22Rv1 (cell line): ENCODE measurements around the gene POTEF.
A peak's percentile ranks its signal among the peaks of the same experiment; 100 is the strongest.
"Not testable (repeated sequence)": the region's sequence is repeated elsewhere in the genome, so short reads cannot be mapped to it uniquely, and the experiment has no call there.

Experiments
- H3K27ac ChIP-seq: fragments of 450-650 bp; 2 replicates; pipeline ENCODE4 v1.5.1; 2017
- CTCF ChIP-seq: fragments of 450-650 bp; IDR thresholded peaks from 2 replicates; pipeline ENCODE4 v1.5.1; 2017; ENCODE audit warnings: mild to moderate bottlenecking
- ZFX ChIP-seq: fragments of 450-650 bp; IDR thresholded peaks from 2 replicates; pipeline ENCODE4 v1.6.1; 2017; ENCODE audit warnings: antibody characterized with exemption, borderline replicate concordance

POTEF gene

GRCh38 chr2:130150181-130151144 is 21.4 kb upstream of the POTEF start:
- TF ChIP-seq CTCF: no peak
- no peak for TF ChIP-seq ZFX
- no peak overlapping the region for H3K27ac ChIP-seq

- not testable (repeated sequence) for H3K27ac ChIP-seq
Measured at GRCh38 chr2:130148515-130148914, 19.5 kb upstream of the POTEF start.

DNA sequence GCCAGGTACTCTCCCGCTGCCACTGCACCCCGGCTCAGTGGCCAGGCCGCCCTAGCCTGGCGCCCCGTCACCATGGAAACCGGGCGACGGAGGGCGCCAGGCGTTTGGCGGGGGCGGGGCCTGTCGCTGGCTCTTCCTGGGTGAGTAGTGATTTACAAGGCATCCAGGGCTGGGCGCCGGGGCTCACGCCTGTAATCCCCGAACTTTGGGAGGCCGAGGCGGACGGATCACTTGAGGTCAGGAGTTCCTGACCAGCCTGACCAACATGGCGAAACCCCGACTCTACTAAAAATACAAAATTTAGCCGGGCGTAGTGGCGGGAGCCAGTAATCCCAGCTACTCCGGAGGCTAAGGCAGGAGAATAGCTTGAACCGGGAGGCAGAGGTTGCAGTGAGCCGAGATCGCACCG is 16.0 kb upstream of the POTEF start, which contains the start of gene CCDC74B:
Gene CCDC74B, minus strand, starts transcription at position 107 of the 409 bp plus-strand sequence. CDS start 116 bp downstream, outside the sequence.
- H3K27ac ChIP-seq: peak within 1 kb of the TSS; percentile 38

- not testable (repeated sequence) for H3K27ac ChIP-seq
Measured at GRCh38 chr2:130143266-130144039, 14.4 kb upstream of the POTEF start.

- not testable (repeated sequence) for H3K27ac ChIP-seq
Measured at GRCh38 chr2:130142396-130143265, 13.6 kb upstream of the POTEF start.

DNA sequence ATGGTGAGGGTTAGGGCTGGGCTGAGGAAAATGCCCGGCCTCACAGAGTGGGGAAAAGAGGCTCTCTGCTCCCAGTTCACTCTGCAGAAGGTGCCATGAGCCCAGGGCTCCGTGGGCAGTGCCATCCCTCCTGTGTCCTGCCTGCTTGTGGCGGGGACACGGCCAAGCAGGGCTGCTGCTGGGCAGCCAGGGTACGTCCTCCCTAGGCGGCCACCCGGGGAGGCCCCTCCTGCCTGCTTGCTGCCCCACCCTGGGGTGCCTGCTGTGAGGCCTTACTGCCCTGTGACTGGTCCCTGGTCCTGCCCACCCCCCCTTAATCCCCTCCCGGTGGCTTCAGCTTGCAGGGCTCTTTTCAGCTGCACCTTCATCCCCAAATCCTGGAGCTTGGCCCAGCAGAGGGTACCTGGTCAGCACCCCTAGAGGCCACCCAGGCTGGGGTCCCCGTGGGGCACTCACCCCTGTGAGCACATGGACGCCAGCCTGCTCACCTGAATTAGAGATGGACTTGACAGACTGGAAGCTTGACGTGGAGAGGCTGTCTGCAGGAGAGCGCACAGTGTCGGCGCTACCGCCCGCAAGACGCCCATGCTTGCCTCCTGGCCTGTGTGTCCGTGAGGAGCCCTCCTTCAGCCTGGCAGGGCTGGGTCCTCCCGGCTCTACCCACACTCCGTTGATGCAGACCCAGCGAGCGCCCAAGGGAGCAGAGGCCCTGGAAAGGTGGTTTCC is 12.8 kb upstream of the POTEF start:
- not testable (repeated sequence) for H3K27ac ChIP-seq

GRCh38 chr2:130141002-130141401 is 12.0 kb upstream of the POTEF start:
- H3K27ac ChIP-seq: not testable (repeated sequence)

GRCh38 chr2:130140516-130140915 is 11.5 kb upstream of the POTEF start:
- not testable (repeated sequence) for H3K27ac ChIP-seq

DNA sequence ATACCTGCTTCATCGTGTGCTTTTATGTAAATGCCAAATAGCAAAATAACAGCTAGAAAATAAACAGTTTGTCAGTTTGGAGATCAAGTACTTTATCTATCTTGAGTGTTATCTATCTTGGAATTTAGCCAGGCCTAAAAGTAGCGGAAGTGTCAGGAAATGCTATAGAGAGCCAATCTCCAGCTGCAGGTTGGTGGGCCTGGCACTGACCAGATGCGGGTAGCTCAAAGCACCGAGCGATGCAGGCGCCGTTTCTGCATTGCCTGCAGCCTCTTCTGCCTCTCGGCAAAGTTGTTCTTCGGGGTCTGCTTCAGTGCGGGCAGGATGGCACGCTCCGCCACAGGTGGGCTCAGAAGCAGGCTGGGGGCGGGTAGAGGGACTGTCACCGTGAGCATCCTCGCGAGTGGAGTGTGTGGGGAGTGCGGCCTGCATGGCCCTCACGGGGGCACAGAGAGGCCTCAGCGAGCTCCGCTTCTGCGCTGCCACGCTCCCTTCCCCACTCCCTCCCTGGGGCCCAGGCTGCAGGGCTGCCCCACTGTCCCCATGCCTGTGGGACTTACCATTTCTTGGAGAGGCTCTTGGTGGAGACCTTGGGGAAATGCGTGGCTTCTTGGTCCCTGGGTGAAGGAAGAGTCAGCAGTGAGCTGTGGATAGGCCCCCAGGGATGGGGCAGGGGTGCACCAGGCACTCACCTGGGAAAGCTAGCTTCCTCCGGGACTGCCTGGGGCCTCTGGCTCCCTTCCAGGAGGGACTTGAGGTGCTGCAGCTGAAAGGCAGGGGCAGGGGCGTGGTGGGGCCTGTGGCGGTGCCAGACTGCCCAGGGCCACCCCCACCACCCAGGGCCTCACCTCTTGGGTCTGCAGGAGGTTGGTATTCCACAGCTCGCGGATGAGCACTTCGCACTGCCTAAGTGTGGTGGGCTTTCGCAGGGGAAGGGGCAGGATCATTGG is 10.6 kb upstream of the POTEF start:
- H3K27ac ChIP-seq: not testable (repeated sequence)

DNA sequence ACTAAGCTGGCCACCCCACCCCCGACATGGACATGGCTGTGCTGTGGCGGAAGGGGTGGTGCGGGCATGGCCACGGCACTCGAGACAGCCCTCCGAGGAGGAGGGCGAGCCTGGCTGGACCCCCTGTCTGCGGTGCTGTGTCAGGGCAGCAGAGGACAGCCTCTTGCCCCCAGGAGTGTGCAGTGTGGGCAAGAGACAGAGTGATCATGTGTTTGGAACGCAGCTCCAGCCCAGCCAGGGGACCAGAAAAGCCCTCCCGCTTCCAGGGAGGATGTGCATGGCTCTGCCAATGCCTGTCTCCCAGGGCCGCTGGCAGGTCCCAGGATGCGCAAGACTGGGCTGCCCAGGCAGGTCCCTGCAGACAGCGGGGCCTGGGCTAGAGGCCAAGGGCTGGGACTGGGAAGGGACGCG is 9.8 kb upstream of the POTEF start:
- H3K27ac ChIP-seq: not testable (repeated sequence)

GRCh38 chr2:130138326-130138725 is 9.3 kb upstream of the POTEF start:
- H3K27ac ChIP-seq: not testable (repeated sequence)

DNA sequence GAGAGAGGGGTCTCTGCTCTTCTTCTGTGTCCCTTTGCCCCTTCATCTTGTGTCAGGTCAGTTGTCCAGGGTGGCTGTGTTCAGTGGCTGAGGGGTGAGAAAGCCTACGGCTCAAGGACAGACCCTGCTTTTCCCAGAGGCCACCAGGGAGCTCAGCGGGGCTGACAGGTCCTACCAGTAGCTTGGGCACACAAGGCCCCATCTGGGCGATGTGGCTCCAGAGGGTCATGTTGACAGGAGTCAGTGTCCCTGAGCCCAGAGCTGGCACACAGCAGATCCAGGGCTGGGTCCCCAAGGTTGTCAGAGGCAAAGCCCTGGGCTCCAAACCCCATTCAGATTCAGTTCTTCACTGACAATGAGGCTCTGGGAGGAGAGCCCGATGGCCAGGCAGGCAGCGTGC is 8.1 kb upstream of the POTEF start:
- H3K27ac ChIP-seq: not testable (repeated sequence)

DNA sequence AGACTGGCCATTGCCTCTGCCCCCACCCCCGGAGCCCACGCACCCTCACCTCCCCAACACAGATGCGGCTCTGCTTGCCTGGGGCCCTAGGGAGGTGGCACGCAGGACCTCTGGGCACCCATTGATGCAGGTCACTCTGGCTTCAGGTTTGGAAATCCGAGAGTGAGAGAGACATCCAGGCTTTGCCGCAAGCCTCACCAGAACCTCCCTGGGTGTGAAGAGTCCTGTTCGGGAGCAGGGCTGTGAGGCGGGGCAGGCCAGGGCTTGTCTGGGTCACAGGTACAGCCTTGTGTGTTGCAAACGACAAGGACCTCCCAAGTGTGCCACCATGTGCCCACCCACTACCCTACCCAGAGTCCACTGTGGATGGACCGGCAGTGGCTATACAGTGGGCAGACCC is 7.5 kb upstream of the POTEF start:
- not testable (repeated sequence) for H3K27ac ChIP-seq
